CD4-positive, alpha-beta T cell treated with Interleukin-17A for 1 hour (primary cell): ENCODE results near the gene KRT77.
"Not testable (repeated sequence)": the region's sequence is repeated elsewhere in the genome, so short reads cannot be mapped to it uniquely, and the experiment has no call there.

Experiments
- DNase-seq: peaks from one replicate; pipeline ENCODE4 v3.0.0-alpha.2; 2020

The KRT77 gene

DNA sequence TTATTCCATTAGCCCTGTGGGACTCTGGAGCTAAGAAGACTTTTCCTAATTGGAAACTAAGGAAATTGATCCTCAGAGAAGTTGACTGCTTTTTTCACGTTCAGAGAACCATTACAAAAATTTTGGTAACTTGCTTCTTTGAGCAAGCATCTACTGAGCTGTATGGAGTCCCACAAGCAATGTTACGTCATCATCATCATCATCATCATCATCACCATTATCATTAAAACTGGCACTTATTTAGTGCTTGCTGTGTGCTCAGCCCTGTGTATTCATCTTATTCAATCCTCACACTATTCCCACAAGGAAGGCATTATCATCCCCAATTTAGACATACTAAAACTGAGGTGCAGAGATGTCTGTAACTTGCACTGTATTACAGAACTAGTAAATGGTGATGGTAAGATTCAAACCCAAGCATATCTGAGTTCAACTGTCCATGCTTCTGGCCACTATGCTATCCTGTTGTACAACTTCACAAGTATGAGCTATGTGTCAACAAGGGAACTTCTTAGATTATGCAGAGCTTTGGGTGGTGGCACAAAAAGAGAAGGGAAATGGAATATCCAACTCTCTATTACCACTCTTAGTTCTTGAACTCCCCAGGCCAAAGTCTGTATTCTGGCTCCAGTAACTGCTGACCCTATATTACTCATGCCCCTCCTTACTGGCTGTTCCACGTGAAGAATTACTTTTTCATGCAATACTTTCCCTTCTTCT, 29.5 kb downstream of the KRT77 start:
- no peak for DNase-seq

DNA sequence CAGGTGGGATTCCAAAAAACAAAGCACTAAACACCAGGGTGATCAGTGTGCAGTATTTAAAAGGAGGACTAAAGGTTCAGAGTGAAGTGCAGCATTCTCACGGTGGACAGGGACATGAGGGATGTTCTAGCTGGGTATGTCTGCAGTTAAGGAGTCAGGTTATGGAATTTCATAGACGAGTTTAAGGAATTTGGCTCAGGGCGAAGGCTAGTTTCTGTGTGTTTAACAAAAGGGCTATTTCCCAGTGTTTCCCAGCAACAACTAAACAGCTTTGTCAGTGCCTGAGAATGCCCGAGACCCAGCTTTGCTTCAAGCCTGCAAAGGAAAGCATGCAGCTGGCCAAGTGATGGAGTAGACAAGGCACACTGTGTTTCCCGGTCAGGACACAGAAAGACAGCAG, 30.1 kb downstream of the KRT77 start:
- DNase-seq = no peak

DNA sequence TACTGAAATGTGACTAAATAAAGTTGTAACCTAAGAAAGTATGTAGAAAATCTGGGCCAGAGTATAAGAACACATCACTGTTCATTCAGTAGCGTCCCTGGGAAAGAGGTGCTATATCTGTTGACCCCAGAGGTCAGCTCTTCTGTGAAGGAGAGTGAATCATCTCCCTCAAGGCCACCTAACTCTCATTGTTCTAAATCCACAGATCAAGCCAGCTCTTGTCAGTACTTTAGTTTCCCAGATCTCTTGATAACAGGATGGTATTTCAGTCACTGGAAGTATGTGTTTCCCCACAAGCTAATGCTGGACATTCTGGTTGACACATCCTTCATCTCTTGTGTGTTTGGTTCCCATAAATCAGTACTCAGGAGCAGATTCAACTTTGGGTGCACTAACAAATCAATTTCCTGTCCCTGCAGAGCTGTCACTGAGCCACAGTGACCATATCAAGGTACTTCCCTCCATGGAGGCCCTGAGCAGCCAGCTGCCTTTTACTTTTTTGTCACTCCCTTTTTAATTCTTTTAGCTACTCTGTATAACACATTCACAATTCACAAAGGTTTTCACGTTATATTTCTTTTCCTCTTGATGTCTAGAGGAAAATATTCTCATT, 30.9 kb downstream of the KRT77 start:
- DNase-seq = no peak

DNA sequence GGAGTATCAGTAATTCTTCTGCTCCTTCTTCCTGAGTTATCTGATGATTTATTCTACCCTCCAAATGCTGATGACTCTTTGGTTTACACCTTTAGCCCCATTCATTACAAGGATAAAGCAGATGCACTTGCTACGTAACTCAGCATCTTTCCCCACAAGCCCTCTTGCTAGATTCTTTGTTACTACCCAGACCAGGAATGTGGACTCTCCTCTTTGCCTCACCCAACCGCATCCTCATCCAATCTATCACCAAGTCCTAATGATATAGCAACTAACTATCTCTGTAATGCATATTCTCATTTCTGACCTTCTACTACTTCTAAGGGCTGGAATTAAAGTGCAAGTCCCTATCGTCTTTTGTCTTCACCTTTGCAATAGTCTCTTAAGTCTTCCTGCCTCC, 32.4 kb downstream of the KRT77 start:
- no peak for DNase-seq

DNA sequence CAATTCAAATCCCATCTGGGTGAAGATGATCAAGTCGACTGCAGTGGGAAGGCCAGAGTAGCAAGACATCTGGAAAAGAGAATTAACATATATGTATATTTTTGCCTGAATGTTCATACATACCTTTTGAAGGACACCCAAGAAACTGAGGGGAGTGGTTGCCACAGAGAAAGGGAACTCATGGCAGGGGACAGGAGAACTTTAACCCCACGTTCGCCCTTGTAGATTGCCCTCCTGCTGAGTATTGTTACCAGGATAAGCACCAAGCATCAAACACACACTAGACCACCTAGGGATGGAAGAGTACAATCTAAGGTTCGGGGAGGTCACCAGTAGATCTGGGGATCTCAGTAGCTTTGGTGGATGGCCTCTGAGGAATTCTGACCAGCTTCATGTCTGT, 32.8 kb downstream of the KRT77 start:
- DNase-seq = no peak

DNA sequence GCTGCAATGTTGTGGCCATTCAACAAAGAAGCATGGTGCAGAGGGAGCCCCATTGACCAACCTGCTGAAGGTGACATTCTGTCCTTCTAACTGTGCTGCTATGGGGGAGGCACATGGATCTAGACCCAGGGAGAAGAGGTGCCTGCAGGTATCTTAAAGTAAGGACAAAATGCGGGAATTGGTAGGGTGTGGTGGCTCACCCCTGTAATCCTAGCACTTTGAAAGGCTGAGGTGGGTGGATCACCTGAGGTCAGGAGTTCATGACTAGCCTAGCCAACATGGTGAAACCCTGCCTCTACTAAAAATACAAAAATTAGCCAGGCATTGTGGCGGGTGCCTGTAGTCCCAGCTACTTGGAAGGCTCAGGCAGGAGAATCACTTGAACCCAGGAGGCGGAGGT, 33.4 kb downstream of the KRT77 start:
- DNase-seq = not testable (repeated sequence)

DNA sequence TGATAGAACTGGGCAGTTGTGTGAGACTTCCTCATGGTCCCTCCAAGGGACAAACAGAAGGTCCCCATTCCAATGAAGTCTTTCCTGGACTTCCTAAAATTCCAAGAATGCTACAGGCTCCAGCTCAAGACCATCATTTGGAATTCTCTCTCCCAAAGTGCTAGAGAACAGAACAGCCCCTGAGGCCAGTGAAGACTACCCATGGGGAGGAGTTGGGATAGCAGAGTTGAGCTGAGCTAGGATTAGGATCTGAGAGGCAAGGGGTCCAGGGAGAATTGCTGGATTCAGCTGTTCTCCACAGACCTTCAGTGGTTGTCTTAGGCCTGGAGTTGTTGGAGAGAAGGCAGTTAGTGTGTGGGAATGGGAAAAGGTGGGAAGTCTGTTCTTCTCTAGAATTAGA, 33.9 kb downstream of the KRT77 start:
- DNase-seq = no peak

DNA sequence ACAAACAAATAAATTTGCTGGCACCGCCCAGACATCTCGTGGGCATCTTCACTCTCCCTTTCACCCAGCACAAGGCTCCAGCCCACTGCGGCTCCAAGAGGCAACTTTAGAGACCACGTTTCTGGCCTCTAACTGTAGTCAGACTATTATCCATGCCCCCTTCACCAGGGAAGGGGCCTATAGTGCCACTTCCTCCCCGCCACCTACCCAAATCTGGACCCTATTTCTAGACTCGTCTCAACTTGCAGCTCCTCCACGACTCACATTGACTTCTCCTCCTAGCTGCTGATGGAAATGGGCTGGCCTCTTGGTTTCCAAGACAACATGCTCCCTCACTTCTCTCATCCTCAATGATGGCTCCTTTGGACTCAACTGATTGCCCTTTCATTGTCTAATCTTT, 35.4 kb downstream of the KRT77 start:
- no peak for DNase-seq

DNA sequence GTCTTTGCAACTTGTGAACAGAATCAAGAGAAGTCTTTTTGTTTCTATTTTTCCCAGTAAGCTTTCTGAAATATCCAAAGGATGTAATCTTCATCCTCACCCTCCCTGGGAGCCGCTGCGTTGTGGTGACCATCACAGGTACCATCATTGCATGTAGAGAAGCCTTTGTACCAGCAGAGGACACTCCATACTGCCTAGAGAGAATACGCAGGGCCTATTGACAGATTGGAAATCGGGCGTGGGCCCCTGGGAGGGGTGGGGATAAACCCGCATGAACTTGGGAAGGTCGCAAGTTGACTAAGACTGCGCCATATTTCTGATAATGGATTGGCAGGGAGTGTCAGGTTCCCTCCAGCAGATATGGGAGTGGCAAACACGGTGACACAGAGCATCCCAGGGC, 35.8 kb downstream of the KRT77 start:
- no peak for DNase-seq

DNA sequence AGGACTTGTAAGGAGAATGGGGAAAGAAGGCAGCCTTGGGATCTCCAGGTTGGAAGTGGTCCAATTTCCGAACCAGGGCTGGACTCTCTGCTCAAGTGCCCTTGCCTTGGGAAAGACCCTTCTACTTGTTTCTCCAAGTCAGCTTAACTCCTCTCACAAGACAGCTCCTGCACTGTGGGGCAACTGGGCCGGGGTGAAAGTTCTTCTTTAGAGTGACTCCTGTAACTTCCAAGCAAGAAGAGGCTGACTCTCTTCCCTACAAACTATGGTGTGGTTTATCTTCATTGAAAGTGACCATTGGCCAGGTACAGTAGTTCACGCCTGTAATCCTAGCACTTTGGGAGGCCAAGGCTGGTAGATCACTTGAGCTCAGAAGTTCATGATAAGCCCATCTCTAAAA, 36.9 kb downstream of the KRT77 start:
- DNase-seq = no peak

DNA sequence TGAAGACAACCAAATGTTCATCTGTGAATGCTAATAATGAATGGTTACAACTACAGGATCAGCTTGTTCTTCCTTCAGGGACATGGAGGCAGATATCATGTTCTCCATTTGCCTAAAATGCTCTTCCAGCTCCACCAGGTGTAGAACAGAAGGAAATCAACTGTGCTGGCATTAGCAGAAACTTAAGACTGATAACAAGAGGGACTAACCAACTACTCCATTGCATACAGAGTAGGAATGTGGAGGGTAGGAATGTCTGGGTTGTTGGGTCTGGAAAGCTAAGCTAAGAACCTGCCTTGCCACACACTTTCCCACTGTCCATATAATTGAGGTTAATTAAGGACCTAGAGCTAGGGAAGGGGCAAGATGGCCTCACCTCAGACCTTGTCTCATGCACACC, 39.9 kb downstream of the KRT77 start:
- DNase-seq = no peak

DNA sequence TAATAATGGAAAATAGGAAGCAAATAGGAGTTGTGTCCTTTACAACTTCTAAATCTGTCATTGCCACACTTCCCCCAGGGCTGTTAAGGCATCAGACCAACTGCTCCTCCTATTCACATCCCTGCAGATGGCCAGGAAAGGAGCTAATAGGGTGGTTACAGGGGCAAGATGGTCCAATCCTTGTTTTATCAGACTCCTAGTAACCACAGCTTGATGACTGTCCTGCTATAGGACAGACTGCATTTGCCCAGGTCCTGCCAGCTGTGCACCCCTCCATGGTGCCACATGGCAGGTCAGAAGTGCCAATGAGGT, 40.5 kb downstream of the KRT77 start:
- no peak for DNase-seq

DNA sequence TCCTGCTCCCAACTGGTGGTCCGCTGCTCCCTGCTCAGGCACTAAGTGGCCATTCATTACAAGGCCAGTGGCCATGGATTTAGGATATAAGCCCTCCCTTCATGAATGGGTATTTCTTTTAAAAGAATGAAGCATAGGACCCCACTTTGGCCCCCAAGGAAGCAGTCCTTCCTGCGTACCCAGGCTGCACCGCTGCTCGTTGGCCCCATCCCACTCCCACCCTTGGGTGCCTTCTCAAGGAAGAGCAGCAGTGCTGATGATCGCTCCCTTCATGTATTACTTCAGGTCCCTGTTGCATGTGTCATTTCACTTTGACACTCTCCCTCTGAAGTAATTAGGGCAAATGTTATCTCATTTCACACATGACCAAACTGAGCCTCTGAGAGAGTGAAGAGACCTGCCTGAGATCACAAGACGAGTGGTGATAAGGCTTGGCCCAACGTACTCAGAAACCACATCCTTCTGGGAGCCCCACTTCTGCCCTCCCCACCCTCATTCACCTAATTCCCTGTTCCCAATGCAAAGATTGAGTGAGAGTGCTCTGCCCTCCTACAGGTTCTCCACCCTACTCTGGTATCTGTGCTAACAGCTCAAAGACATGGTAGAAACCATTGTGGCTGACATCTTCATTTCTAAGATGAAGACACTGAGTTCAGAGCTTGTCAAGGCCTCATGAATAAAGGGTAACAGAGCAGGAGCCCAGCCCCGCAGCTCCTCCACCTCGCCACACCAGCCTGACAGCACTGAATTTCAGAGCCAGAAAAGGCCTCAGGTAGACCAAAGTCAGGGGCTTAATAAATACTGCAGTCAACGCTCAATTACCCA, 41.0 kb downstream of the KRT77 start:
- no peak for DNase-seq

DNA sequence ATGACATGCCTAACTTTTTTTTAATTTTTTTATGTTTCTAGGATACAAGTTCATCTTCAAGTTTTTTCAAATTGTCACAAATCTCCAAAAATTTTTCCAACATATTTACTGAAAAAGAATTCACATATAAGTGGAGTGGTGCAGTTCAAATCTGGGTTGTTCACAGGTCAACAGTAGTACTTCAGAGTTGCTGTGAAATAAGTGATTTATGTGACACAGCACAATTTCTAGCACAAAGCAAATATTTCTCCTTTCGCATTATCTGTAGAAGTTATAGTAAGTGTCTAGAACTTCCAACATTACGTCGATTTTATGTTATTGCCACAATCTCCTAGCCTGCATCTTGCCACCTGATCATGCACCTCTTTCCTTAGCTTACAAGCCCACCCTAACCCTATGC, 41.7 kb downstream of the KRT77 start:
- DNase-seq = no peak

DNA sequence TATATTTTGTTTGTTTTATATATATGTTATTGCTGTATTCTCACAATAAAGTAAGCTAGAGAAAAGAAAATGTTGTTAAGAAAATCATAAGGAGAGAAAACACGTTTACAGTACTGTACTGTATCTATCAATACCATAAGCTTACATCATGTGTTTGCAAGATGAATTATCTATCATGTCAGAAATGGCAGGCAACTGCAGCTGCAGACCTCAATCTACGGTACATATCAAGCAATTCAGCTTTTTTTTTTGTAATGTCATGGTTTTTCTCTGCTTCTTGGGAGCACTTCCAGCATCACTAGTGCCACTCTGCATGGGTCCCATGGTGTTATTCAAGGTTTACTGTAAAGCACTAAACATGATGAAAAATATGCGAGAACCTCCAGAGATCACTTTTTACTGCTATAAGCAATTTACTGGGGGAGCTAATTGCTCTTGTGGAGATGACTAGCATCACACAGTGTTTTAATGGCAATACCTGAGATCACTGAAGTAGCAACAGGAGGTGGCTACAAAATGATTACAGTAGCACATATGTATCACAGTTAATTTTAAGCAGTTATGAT, 42.3 kb downstream of the KRT77 start:
- no peak for DNase-seq

DNA sequence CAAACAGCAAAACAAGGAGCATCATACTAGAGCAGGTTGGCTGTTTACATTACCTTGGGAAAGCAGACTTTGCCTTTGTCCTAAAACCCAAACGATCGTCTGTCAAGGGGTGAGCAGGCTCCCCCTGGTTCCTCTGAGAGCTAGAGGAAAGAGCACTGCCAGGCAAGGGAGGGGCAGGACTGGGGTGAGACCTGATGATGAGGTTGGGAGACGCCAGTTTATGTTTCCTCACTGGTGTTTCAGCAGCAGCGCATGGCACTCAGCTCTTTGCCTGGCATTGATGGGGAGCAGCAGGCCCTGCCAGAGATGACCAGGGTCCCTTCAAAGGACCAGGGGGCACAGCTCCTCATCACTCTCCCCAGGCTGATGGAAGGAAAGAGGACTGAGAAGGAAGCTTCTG, 43.4 kb downstream of the KRT77 start:
- no peak for DNase-seq

DNA sequence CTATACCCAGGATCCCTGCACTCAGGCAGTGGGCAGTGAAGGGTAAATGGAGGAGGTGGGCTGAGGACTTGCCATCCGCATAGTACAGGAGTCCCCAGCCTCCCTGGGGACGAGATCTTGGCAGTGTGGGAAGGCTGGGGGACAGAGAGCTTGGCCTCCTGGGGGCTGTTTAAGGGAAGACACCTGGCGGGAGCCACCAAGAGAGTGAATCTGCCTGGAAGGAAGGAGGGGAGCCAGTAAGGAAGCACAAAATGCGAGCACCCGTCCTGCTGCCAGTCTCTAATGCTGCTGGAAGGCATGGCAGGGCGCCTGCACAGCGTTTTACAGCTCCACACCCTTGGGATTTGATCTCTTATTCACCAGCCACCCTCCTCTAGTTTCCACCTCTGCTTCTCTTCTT, 43.9 kb downstream of the KRT77 start:
- DNase-seq = no peak

DNA sequence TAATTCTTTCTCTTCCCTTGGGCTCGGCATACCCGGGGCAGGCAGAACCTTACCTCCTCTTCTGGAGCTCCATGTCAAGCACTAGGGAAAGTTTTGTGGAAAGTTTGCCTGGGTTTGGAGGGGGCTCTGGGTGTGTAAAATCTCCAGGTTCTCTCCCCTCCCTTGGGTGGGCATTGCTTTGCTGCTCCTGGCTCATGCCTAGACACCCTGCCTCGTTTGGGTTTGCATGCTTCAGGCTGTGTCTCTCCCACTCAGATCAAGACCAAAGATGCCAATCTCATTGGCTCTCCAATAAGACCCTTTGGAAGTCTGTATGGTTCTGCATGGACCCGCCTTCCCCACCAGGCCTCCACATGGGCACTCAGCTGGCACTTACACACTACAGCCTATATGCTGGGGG, 45.1 kb downstream of the KRT77 start:
- no peak for DNase-seq

DNA sequence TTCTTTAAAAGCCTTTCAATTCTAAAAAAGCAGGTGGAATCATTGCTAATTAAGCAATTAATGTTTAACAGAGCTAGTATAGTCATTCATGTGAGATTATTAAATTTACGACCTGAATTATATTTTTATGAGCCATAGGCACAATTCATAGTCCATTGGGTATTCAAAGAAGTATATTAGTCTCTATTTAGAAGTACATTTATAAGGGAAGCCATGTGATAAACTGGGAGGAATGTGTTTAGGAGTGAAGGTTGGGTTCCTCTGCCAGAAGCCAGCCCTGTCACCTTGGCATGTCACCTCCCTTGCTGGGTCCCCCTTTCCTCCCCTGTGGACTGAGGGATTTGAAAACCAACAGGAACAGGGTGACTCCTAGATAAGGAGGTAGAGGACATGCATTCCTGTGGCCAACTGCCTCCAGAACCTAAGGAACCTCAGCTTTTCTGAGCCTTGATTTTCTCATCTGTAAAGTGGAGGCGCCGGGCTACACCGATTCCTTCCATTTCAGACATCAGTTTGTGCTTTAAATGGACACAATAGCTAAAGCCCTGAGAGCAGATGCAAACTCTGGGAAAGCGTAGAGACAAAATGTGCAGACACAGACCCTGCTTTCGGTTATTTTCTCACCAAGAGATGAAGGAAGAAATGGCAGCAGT, 45.9 kb downstream of the KRT77 start:
- DNase-seq = no peak

DNA sequence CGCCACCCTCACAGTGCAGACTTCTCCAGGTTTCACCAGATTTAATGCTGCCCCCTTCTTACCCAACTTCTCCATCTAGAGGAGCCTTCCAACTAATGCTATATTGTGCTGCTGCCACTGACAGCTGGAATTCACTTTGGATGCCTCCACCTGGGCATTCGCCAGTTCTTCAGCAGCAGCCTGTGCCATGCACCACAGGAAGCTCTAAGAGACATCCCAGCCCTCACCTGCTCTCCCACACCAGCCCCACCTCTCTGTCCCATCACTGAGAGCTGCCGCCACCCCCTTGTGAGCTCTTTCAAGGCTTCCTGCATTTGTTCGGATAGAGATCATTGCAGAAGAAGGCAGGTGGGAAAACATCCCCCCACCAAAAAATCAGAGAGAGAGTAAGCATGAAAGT, 46.7 kb downstream of the KRT77 start:
- no peak for DNase-seq

DNA sequence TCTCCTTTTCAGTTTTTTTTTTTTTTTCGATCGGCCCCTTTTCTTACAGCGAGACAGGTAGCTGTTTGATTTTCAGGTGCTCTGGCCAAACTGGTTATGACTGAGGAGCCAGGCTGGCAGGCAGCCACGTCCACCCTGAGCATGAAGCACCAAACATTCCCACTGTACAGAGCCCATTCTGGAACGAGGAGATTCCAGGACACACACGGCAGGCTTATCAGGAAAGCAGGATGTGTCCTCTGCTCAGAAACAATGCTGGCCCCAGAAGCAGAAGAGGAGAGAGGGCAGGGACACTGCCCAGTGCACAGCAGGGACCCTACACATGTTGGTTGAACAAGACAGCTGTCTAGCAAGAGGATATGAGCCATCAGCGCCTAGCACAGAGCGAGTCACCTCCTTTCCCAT, 47.6 kb downstream of the KRT77 start:
- no peak for DNase-seq

DNA sequence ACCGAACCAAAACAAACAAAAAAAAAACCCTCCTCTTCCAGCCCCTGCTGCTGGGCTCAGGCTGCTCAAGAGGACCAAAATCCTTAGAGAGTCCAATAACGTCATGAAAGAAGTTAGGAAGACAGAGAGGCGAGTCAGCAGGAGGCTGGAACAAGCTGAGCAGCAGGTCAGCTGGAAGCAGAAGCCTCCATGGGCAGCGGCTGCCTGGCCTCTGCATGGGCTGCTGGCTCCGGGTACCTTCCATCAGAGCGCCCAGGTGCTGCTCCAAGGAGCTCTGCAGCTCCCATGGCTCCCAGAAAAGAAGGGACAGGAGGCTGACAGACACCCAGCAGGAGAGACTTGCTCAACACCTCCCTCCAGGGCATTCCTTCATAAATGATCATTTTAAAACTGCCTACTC, 48.1 kb downstream of the KRT77 start:
- DNase-seq = no peak

DNA sequence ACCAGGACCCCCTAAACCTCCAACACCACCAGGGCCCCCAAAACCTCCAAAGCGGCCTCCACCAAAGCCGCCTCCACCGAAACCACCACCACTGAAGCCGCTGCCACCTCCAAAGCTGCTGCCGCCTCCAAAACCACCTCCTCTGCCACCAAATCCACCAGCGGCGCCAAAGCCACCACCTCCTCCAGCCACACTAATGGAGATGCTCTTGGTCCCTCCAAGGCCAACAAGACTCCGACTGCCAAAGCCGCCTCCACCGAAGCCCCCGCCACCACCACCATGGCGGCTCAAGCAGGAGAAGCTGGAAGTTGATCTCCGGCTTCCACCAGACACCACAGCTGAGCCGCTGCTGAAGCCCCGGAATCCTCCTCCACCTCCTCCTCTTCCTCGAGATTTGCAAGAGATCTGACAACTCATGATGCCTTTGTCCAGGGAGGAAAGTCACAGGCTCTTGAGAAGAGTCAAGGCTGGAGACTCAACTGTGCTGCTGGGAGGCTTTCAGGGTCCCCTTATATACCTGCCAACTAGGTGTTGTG, 51.5 kb downstream of the KRT77 start, which contains the start of gene KRT2:
Gene KRT2, minus strand, starts transcription at position 486 of the 536 bp plus-strand sequence. Its CDS starts 69 bp downstream, at position 417.
- no peak for DNase-seq
